ENCODE data around the gene CARD19. TPM values are rescaled to one million over a fixed set of nuclear protein-coding genes. Genes with fewer than 3 reads are reported as not detected.
A peak's percentile ranks its signal among the peaks of the same experiment; 100 is the strongest.

The CARD19 gene
- total RNA-seq, 4 donors from 2014 or later, result 49.6 to 82.4 (median 70.9) TPM

- DNase-seq (no peak), ATAC-seq (peak in 1 of 2 donors; percentile 70)
- Histone ChIP-seq H3K9me3 (no peaks in the 10 kb centered on the region), H3K27ac (peak overlapping the region in 2 of 4 donors; percentile 11 to 48), H3K36me3 (no peaks in the 10 kb centered on the region), H3K27me3 (no peaks in the 10 kb centered on the region), H3K4me3 (no peak overlapping the region), H3K4me1 (no peaks in the 10 kb centered on the region)
- in situ Hi-C loops (cut with MboI; ENCODE audit: low sequenced_read_pairs in 4 of 4) (no loop called here), intact Hi-C loops (cut with DNase I; ENCODE audit: low total_unique reads) (no loop called here)
- TF ChIP-seq CTCF (IDR thresholded peaks at IDR 0.05 in 4 of 5, conservative IDR thresholded peaks at IDR 0.05 in 1 of 5) (no peak), POLR2A (IDR thresholded peaks at IDR 0.05) (no peak)
These were observed 44.3 kb upstream of the CARD19 start for GRCh38 chr9:93051680-93052089.

GRCh38 chr9:93052791-93053540, 43.1 kb upstream of the CARD19 start:
- ATAC-seq (no peak), DNase-seq (no peak)
- Histone ChIP-seq H3K4me1 (no peaks in the 10 kb centered on the region), H3K9me3 (no peaks in the 10 kb centered on the region), H3K4me3 (no peak overlapping the region), H3K27me3 (no peaks in the 10 kb centered on the region), H3K27ac (no peak overlapping the region), H3K36me3 (no peaks in the 10 kb centered on the region)
- in situ Hi-C loops (cut with MboI; ENCODE audit: low sequenced_read_pairs in 4 of 4), result no loop called here
- intact Hi-C loops (cut with DNase I; ENCODE audit: low total_unique reads), result no loop called here
- TF ChIP-seq POLR2A (IDR thresholded peaks at IDR 0.05) (no peak), CTCF (IDR thresholded peaks at IDR 0.05 in 4 of 5, conservative IDR thresholded peaks at IDR 0.05 in 1 of 5) (no peak)

GRCh38 chr9:93053781-93054331, 42.2 kb upstream of the CARD19 start:
- in situ Hi-C loops (cut with MboI; ENCODE audit: low sequenced_read_pairs in 4 of 4) (no loop called here), intact Hi-C loops (cut with DNase I; ENCODE audit: low total_unique reads) (no loop called here)
- no peak for ATAC-seq
- no peak for DNase-seq
- no peak for TF ChIP-seq CTCF (IDR thresholded peaks at IDR 0.05 in 4 of 5, conservative IDR thresholded peaks at IDR 0.05 in 1 of 5)
- no peaks in the 10 kb centered on the region for H3K36me3 ChIP-seq
- H3K4me3 ChIP-seq, result no peak overlapping the region
- no peak overlapping the region for H3K27ac ChIP-seq
- no peaks in the 10 kb centered on the region for H3K4me1 ChIP-seq
- no peaks in the 10 kb centered on the region for H3K27me3 ChIP-seq
- no peaks in the 10 kb centered on the region for H3K9me3 ChIP-seq

GRCh38 chr9:93054758-93055704, 41.0 kb upstream of the CARD19 start:
- in situ Hi-C loops (cut with MboI; ENCODE audit: low sequenced_read_pairs in 4 of 4) (no loop called here), intact Hi-C loops (cut with DNase I; ENCODE audit: low total_unique reads) (no loop called here)
- no peaks in the 10 kb centered on the region for H3K9me3 ChIP-seq
- ATAC-seq, result no peak
- H3K4me1 ChIP-seq, result peaks cover 0 to 5% of the 10 kb centered on the region in 2 donors
- peaks cover 3 to 10% (median 5%) of the 10 kb centered on the region in 3 donors for H3K27me3 ChIP-seq
- H3K36me3 ChIP-seq, result no peaks in the 10 kb centered on the region
- H3K27ac ChIP-seq, result no peak overlapping the region
- H3K4me3 ChIP-seq, result no peak overlapping the region
- TF ChIP-seq CTCF (IDR thresholded peaks at IDR 0.05 in 4 of 5, conservative IDR thresholded peaks at IDR 0.05 in 1 of 5) (no peak), POLR2A (IDR thresholded peaks at IDR 0.05) (no peak)
- no peak for DNase-seq

Measured in gastrocnemius medialis (tissue), 4 donors.